Measurements from ENCODE around the gene ETHE1. TPM values are rescaled to one million over a fixed set of nuclear protein-coding genes. Genes with fewer than 3 reads are reported as not detected.

The ETHE1 gene
- total RNA-seq, 1 experiment from 2014 or later: 8.8 TPM

DNA sequence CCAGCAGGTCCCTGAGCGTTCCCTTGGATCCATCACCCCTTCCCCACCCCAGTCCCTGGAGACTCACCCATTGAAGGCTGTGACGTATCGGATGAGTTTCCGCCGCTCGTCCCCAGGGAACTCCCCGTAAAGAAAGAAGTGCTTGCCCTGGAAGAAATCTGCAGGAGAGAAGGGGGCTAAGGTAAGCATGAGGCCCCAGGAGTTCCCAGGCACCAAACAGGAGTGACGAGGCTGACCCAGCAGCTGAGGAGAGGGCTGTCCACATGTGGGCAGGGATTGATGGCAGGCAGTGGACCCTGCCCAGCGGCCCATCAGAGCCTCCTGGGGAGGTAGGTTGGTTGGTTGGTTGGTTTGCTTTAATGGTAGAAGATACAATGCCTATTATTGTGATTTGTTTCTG, 17.1 kb upstream of the ETHE1 start:
- TF ChIP-seq EZH2 (IDR thresholded peaks at IDR 0.05; ENCODE audit: borderline replicate concordance, low read depth, low read length, poor library complexity, severe bottlenecking): no peak
- no peak for TF ChIP-seq CTCF (conservative IDR thresholded peaks at IDR 0.05; ENCODE audit: low read depth, low read length)
- ChIA-PET POLR2A (ENCODE audit: low non-redundant PET) (no interaction called here), CTCF (no interaction called here)
- no peaks in the 10 kb centered on the region for H3K27me3 ChIP-seq (replicated peaks; ENCODE audit: insufficient read depth, low read depth, low read length, poor library complexity)
- H3K9me3 ChIP-seq (ENCODE audit: low read depth, low read length, poor library complexity, severe bottlenecking): peaks cover under 1% of the 10 kb centered on the region
- H3K27ac ChIP-seq (ENCODE audit: low read depth, low read length, poor library complexity, severe bottlenecking): no peak overlapping the region
- no TSS peak for BruUV-seq (replicated peaks)
- DNase-seq (ENCODE audit: low spot score): no peak
- no peaks in the 10 kb centered on the region for H3K4me1 ChIP-seq (ENCODE audit: insufficient read depth, low read length, poor library complexity, severe bottlenecking)
- H3K4me3 ChIP-seq (ENCODE audit: low read depth, low read length, poor library complexity, severe bottlenecking): no peak overlapping the region
- peaks cover 47% of the 10 kb centered on the region for H3K36me3 ChIP-seq (ENCODE audit: insufficient read depth, low read length, poor library complexity, severe bottlenecking)
- intact Hi-C loops (cut with micrococcal nuclease; ENCODE audit: unreplicated experiment): no loop called here

GRCh38 chr19:43541920-43542650, 15.1 kb upstream of the ETHE1 start:
- no peak for DNase-seq (ENCODE audit: low spot score)
- BruUV-seq (replicated peaks): no TSS peak
- H3K4me3 ChIP-seq (ENCODE audit: low read depth, low read length, poor library complexity, severe bottlenecking): no peak overlapping the region
- CTCF ChIA-PET: interaction anchor here (0.6 kb wide), 1 partner anchor 14 kb away, joined by 16 read pairs; no protein-coding TSS in a partner anchor
- POLR2A ChIA-PET (ENCODE audit: low non-redundant PET): no interaction called here
- no peaks in the 10 kb centered on the region for H3K27me3 ChIP-seq (replicated peaks; ENCODE audit: insufficient read depth, low read depth, low read length, poor library complexity)
- H3K36me3 ChIP-seq (ENCODE audit: insufficient read depth, low read length, poor library complexity, severe bottlenecking): peaks cover 58% of the 10 kb centered on the region
- intact Hi-C loops (cut with micrococcal nuclease; ENCODE audit: unreplicated experiment): no loop called here
- H3K9me3 ChIP-seq (ENCODE audit: low read depth, low read length, poor library complexity, severe bottlenecking): peaks cover 5% of the 10 kb centered on the region
- H3K4me1 ChIP-seq (ENCODE audit: insufficient read depth, low read length, poor library complexity, severe bottlenecking): no peaks in the 10 kb centered on the region
- TF ChIP-seq EZH2 (IDR thresholded peaks at IDR 0.05; ENCODE audit: borderline replicate concordance, low read depth, low read length, poor library complexity, severe bottlenecking): no peak
- no peak for TF ChIP-seq CTCF (conservative IDR thresholded peaks at IDR 0.05; ENCODE audit: low read depth, low read length)
- no peak overlapping the region for H3K27ac ChIP-seq (ENCODE audit: low read depth, low read length, poor library complexity, severe bottlenecking)

- ChIA-PET CTCF (no interaction called here), POLR2A (ENCODE audit: low non-redundant PET) (no interaction called here)
- H3K36me3 ChIP-seq (ENCODE audit: insufficient read depth, low read length, poor library complexity, severe bottlenecking): peaks cover 55% of the 10 kb centered on the region
- peaks cover 5% of the 10 kb centered on the region for H3K9me3 ChIP-seq (ENCODE audit: low read depth, low read length, poor library complexity, severe bottlenecking)
- no peak overlapping the region for H3K4me3 ChIP-seq (ENCODE audit: low read depth, low read length, poor library complexity, severe bottlenecking)
- intact Hi-C loops (cut with micrococcal nuclease; ENCODE audit: unreplicated experiment): no loop called here
- TF ChIP-seq CTCF (conservative IDR thresholded peaks at IDR 0.05; ENCODE audit: low read depth, low read length) (no peak), EZH2 (IDR thresholded peaks at IDR 0.05; ENCODE audit: borderline replicate concordance, low read depth, low read length, poor library complexity, severe bottlenecking) (no peak)
- DNase-seq (ENCODE audit: low spot score): no peak
- no peaks in the 10 kb centered on the region for H3K27me3 ChIP-seq (replicated peaks; ENCODE audit: insufficient read depth, low read depth, low read length, poor library complexity)
- H3K4me1 ChIP-seq (ENCODE audit: insufficient read depth, low read length, poor library complexity, severe bottlenecking): no peaks in the 10 kb centered on the region
- no peak overlapping the region for H3K27ac ChIP-seq (ENCODE audit: low read depth, low read length, poor library complexity, severe bottlenecking)
- no TSS peak for BruUV-seq (replicated peaks)
These were observed 13.4 kb upstream of the ETHE1 start for GRCh38 chr19:43540381-43540780.
